AG04449 (cell line): ENCODE results near the gene ATAD2B.

ENCODE experiments used
- CTCF ChIA-PET: fragments of 350-600 bp; formaldehyde crosslinking; extraction: SDS; loops from one replicate; lab custom pipeline; 2021; ENCODE audit warnings: antibody characterized with exemption; lab: Yijun Ruan, JAX
- POLR2A ChIA-PET: fragments of 400-600, 350-600 bp; formaldehyde crosslinking; extraction: SDS; loops from one replicate; lab custom pipeline; 2020; ENCODE audit warnings: antibody characterized with exemption, inconsistent platforms; lab: Yijun Ruan, JAX
- DNase-seq: peaks from one replicate; pipeline ENCODE4 v3.0.0-alpha.2; 2010; ENCODE audit warnings: low read depth, low spot score
- H3K4me3 ChIP-seq: 2 replicates; pipeline ENCODE4 v1.5.1; 2011; ENCODE audit warnings: low read depth, mild to moderate bottlenecking, control low read depth, low read length
- TF ChIP-seq, protein P1 (sequence below): IDR thresholded peaks from one replicate; pipeline ENCODE4 v1.5.1; 2011; ENCODE audit warnings: mild to moderate bottlenecking, moderate library complexity, low read length, control low read depth, inconsistent platforms; ENCODE audit not compliant: insufficient read depth; ENCODE audit errors: missing control alignments

The ATAD2B gene

GRCh38 chr2:23838581-23838980, 88.3 kb downstream of the ATAD2B start:
- no peak for DNase-seq
- POLR2A ChIA-PET = no interaction called here
- TF ChIP-seq, protein P1, sequence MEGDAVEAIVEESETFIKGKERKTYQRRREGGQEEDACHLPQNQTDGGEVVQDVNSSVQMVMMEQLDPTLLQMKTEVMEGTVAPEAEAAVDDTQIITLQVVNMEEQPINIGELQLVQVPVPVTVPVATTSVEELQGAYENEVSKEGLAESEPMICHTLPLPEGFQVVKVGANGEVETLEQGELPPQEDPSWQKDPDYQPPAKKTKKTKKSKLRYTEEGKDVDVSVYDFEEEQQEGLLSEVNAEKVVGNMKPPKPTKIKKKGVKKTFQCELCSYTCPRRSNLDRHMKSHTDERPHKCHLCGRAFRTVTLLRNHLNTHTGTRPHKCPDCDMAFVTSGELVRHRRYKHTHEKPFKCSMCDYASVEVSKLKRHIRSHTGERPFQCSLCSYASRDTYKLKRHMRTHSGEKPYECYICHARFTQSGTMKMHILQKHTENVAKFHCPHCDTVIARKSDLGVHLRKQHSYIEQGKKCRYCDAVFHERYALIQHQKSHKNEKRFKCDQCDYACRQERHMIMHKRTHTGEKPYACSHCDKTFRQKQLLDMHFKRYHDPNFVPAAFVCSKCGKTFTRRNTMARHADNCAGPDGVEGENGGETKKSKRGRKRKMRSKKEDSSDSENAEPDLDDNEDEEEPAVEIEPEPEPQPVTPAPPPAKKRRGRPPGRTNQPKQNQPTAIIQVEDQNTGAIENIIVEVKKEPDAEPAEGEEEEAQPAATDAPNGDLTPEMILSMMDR = no peak
- CTCF ChIA-PET = interaction anchor here (0.8 kb wide), 1 partner anchor 14 kb away, joined by 3 read pairs; no protein-coding TSS in a partner anchor
- H3K4me3 ChIP-seq = no peak overlapping the region

DNA sequence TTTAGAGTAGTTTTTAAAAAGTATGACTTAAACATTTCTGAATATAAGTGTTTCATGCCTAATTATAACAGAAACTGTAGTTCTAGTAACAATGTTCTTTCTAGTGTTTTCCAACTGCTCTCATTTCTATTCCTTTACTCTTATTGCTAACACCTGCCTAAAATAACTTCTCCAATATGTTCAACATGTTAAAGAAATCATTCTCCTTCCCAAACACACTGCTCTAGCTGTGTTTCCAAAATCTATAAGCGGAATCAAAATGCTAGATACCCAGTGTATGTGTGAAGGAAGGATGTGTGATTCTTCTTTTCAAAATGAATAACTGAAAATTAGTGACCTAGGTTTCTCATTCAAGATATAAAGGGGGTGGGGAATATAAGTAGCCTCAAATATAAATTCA, 89.1 kb downstream of the ATAD2B start:
- CTCF ChIA-PET = no interaction called here

DNA sequence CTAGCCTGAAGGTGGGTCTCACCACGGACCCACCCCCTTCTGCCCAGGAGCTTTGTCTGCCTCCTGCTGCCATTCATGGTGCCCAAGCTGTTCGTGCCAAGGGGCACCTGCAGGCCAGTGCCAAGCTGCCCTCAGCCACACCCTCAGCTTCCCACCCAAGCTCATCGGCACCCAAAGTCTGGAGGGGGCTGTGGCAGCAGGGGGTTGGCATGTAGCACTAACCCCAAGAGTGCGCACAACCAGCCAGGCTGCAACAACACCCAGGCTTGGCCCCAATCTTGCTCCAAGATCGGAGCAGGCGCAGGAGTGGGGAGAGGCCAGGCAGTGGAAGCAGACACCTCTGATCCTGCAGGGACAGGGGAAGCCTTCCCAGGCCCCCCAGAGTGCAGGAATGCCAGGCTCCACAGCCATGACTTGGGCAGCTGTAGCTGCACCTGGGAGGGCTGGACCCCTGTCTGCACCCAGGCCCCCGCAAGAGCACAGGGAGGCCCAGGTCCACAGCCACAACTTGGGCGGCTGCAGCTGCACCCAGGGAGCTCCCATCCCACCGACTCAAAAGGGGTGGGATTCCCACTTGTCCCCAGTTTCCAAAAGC, 89.9 kb downstream of the ATAD2B start:
- H3K4me3 ChIP-seq = no peak overlapping the region
- TF ChIP-seq, protein P1 = no peak
- DNase-seq = no peak
- ChIA-PET POLR2A (no interaction called here), CTCF (interaction anchor here (1.2 to 2.6 kb wide), 2 partner anchors 10 to 12 kb away, joined by 3 to 7 read pairs; no protein-coding TSS in a partner anchor)

More for the DNA sequence above, 89.1 kb downstream of the ATAD2B start:
- DNase-seq = no peak
- POLR2A ChIA-PET = no interaction called here
- TF ChIP-seq, protein P1 = no peak
- no peak overlapping the region for H3K4me3 ChIP-seq

DNA sequence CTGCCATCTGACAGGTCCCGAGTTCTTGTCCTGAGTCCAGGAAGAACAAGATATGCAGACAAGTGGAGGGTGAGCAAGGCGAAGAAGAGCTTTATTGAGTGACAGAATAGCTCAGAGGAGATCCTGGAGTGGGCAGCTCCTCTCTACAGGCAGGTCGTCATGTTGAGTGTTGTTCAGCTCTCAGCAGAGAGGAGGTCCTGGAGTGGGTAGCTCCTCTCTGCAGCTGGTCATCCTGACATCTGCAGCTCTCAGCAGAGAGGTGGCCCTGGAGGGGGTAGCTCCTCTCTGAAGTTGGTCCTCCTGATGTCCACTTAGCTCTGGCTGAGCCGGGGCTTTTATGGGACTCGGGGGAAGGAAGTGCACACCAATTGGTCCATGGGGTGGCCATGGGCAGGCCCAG, 90.4 kb downstream of the ATAD2B start:
- DNase-seq = no peak
- POLR2A ChIA-PET = no interaction called here
- TF ChIP-seq, protein P1 = no peak
- CTCF ChIA-PET = interaction anchor here (1.2 to 2.6 kb wide), 2 partner anchors 10 to 12 kb away, joined by 3 to 7 read pairs; no protein-coding TSS in a partner anchor
- H3K4me3 ChIP-seq = no peak overlapping the region

DNA sequence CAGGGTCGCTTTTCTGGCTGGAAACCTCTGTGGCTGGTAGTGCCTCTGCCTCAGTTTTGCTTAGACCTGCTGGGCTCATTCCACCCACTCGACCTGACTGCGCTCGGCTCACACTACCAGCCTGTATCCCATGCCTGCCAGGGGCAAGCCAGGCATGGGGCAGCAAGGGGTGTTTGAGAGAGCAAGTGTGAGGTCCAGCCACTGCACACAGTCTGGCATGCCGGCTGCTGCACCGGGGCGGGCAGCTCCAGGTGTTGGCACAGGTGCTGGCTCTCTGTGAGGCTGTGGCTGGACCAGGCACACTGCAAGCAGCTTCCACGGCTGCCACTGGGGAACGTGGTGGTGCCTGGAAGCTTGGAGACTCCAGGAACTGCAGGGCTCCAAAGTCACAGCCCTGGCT, 90.9 kb downstream of the ATAD2B start:
- ChIA-PET POLR2A (no interaction called here), CTCF (interaction anchor here (1.2 to 2.6 kb wide), 3 partner anchors 9 to 19 kb away, joined by 3 to 7 read pairs (median 3); no protein-coding TSS in a partner anchor)
- no peak overlapping the region for H3K4me3 ChIP-seq
- TF ChIP-seq, protein P1 = no peak
- no peak for DNase-seq

DNA sequence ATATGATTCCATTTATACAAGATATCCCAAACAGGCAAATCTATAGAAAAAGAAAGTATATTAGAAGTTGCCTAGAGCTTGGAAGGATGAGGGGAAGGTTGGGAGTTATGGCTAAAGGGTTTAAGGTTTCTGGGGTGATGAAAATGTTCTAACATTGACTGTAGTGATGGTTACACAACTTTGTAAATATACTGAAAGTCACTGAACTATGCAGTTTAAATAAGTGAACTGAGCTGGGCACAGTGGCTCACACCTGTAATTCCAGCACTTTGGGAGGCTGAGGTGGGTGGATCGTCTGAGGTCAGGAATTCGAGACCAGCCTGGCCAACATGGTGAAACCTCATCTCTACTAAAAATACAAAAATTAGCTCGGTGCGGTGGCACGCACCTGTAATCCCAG, 91.5 kb downstream of the ATAD2B start:
- POLR2A ChIA-PET = no interaction called here
- CTCF ChIA-PET = interaction anchor here (1.4 to 2.6 kb wide), 2 partner anchors 11 to 18 kb away, joined by 3 to 7 read pairs; no protein-coding TSS in a partner anchor

More for the DNA sequence above, 91.5 kb downstream of the ATAD2B start:
- no peak overlapping the region for H3K4me3 ChIP-seq
- DNase-seq = no peak
- TF ChIP-seq, protein P1 = no peak
